Endothelial cell of umbilical vein (primary cell): ENCODE data around the gene SP2. TPM values are rescaled to one million over a fixed set of nuclear protein-coding genes. Genes with fewer than 3 reads are reported as not detected.

Source experiments
- BruUV-seq: library from RNA; stranded (reverse); fragments of 400-500 nt; replicated peaks from 2 replicates; lab custom pipeline; 2021; lab: Mats Ljungman, UMichigan
- CTCF ChIA-PET: fragments of 300-600, 350-600 bp; sonication (Branson Sonifier 250); formaldehyde crosslinking; loops from one replicate; lab custom pipeline; 2021; ENCODE audit warnings: antibody characterized with exemption, inconsistent platforms; lab: Charles Lee
- POLR2A ChIA-PET: fragments of 300-600, 350-600 bp; sonication (Branson Sonifier 250); formaldehyde crosslinking; loops from one replicate; lab custom pipeline; 2021; ENCODE audit warnings: antibody characterized with exemption, inconsistent platforms; lab: Charles Lee
- DNase-seq: peaks from one replicate; pipeline ENCODE4 v3.0.0-alpha.2; 2011; ENCODE audit warnings: low read depth, low spot score
- FAIRE-seq: peaks from 2 replicates; lab custom pipeline; 2011; peaks lifted over from hg19 to GRCh38; lab: Jason Lieb, UNC
- H2AFZ ChIP-seq: 2 replicates; pipeline ENCODE4 v1.6.0; 2012; ENCODE audit warnings: low read depth, low read length, control low read depth, inconsistent platforms
- H3K27ac ChIP-seq: 2 replicates; pipeline ENCODE4 v1.5.1; 2011; ENCODE audit warnings: low read depth, mild to moderate bottlenecking, control low read depth, low read length, moderate library complexity; ENCODE audit not compliant: insufficient read depth
- H3K27me3 ChIP-seq, 2 experiments: 2 replicates each; pipeline versions ENCODE4 v1.6.0 to v1.6.1; 2011; ENCODE audit warnings: low read length in 2 of 2, mixed read lengths in 1 of 2; ENCODE audit not compliant: control insufficient read depth in 2 of 2, insufficient read depth in 2 of 2
- H3K36me3 ChIP-seq, 2 experiments: 2 replicates in 1 of 2; 3 replicates in 1 of 2; pipeline ENCODE4 v1.5.1; 2011; ENCODE audit warnings: low read length in 2 of 2, mild to moderate bottlenecking in 1 of 2, moderate library complexity in 1 of 2; ENCODE audit not compliant: control insufficient read depth in 2 of 2, insufficient read depth in 2 of 2; ENCODE audit errors: extremely low read depth in 1 of 2
- H3K4me1 ChIP-seq: 3 replicates; pipeline ENCODE4 v1.5.1; 2011; ENCODE audit warnings: mild to moderate bottlenecking, low read length; ENCODE audit not compliant: control insufficient read depth, insufficient read depth; ENCODE audit errors: extremely low read depth
- H3K4me2 ChIP-seq: 2 replicates; pipeline ENCODE4 v1.6.1; 2011; ENCODE audit warnings: low read length, control low read depth, mixed read lengths; ENCODE audit not compliant: insufficient read depth
- H3K4me3 ChIP-seq, 3 experiments: fragments of 200-600 bp in 1 of 3; sonication (generic), shearing (Covaris generic) in 1 of 3; replicated peaks in 1 of 3; 2 replicates each; pipeline ENCODE4 v1.5.1; 2011 to 2016; ENCODE audit warnings: control low read depth in 3 of 3, low read length in 3 of 3, mild to moderate bottlenecking in 2 of 3, inconsistent platforms in 1 of 3, low read depth in 1 of 3, moderate library complexity in 1 of 3; ENCODE audit not compliant: insufficient read depth in 1 of 3
- H3K79me2 ChIP-seq: 2 replicates; pipeline ENCODE4 v1.6.0; 2012; ENCODE audit warnings: low read length, inconsistent platforms; ENCODE audit not compliant: control insufficient read depth, insufficient read depth
- H3K9ac ChIP-seq: replicated peaks from 2 replicates; pipeline ENCODE3; 2011; ENCODE audit warnings: low read length, control low read depth; ENCODE audit not compliant: insufficient read depth; ENCODE audit errors: extremely low read depth
- H3K9me1 ChIP-seq: replicated peaks from 3 replicates; pipeline ENCODE4 v1.6.0; 2011; ENCODE audit warnings: mild to moderate bottlenecking, low read length; ENCODE audit not compliant: control insufficient read depth, insufficient read depth; ENCODE audit errors: extremely low read depth
- H3K9me3 ChIP-seq: replicated peaks from 2 replicates; pipeline ENCODE4 v1.5.1; 2012; ENCODE audit warnings: low read length, inconsistent platforms; ENCODE audit not compliant: control insufficient read depth, insufficient read depth
- H4K20me1 ChIP-seq: replicated peaks from 2 replicates; pipeline ENCODE3; 2011; ENCODE audit warnings: mild to moderate bottlenecking, low read length; ENCODE audit not compliant: control insufficient read depth, insufficient read depth; ENCODE audit errors: extremely low read depth
- EZH2 ChIP-seq: IDR thresholded peaks from 2 replicates; pipeline ENCODE4 v1.6.1; 2012; ENCODE audit warnings: borderline replicate concordance, low read depth, mild to moderate bottlenecking, moderate library complexity, low read length, inconsistent platforms; ENCODE audit not compliant: severe bottlenecking
- FOS ChIP-seq: IDR thresholded peaks from 2 replicates; pipeline ENCODE4 v1.6.1; 2011; ENCODE audit warnings: mild to moderate bottlenecking, low read length, moderate library complexity, borderline replicate concordance; ENCODE audit not compliant: insufficient read depth
- GATA2 ChIP-seq: IDR thresholded peaks from 2 replicates; pipeline ENCODE4 v1.7.0; 2011; ENCODE audit warnings: low read depth, mild to moderate bottlenecking, moderate library complexity, mixed read lengths, low read length; ENCODE audit not compliant: insufficient read length, insufficient read depth
- JUN ChIP-seq: IDR thresholded peaks from 2 replicates; pipeline ENCODE4 v1.6.1; 2011; ENCODE audit warnings: borderline replicate concordance, low read depth; ENCODE audit not compliant: insufficient read length, insufficient read depth
- MYC ChIP-seq: IDR thresholded peaks from one replicate; pipeline ENCODE4 v1.6.1; 2011; ENCODE audit warnings: mild to moderate bottlenecking, low read depth, low read length
- POLR2A ChIP-seq: IDR thresholded peaks from 2 replicates; pipeline ENCODE4 v1.6.1; 2012; ENCODE audit warnings: low read depth, mild to moderate bottlenecking, control low read depth, low read length
- POLR2AphosphoS5 ChIP-seq: IDR thresholded peaks from 2 replicates; pipeline ENCODE4 v1.6.1; 2012; ENCODE audit warnings: low read depth, mild to moderate bottlenecking, control low read depth, low read length, moderate library complexity; ENCODE audit not compliant: insufficient read depth
- dilution Hi-C: fragments of 300-500 bp; cut with MboI; formaldehyde crosslinking; loops from one replicate; pipeline ENCODE4 v1.15.0; 2019; ENCODE audit warnings: low sequenced_read_pairs; ENCODE audit not compliant: extremely low pct_ligation_motif_present
- intact Hi-C: fragments of 100-400 bp; cut with micrococcal nuclease; formaldehyde crosslinking; loops from one replicate; pipeline ENCODE4 v1.10.0; 2022
- polyA plus RNA-seq, 4 experiments: library from polyadenylated mRNA; depleted of rRNA in 3 of 4; stranded (reverse) in 3 of 4; unstranded in 1 of 4; fragments of >200 nt; gene quantifications; 2 replicates each; pipeline versions ENCODE4 v1.2.1 to v1.2.3, GENCODE V29; 2011 to 2012; ENCODE audit warnings: missing spikeins in 1 of 4
- total RNA-seq: library from RNA; stranded (reverse); gene quantifications from 2 replicates; pipeline ENCODE4 v1.2.3, GENCODE V29; 2021
- TF ChIP-seq, protein P1 (sequence below): IDR thresholded peaks from 2 replicates; pipeline ENCODE4 v1.6.1; 2011; ENCODE audit not compliant: insufficient read depth, insufficient read length
- TF ChIP-seq, protein P2 (sequence below), 2 donors: IDR thresholded peaks; 1 replicate in 1 of 2; 2 replicates in 1 of 2; pipeline ENCODE4 v1.5.1; 2011; ENCODE audit warnings: low read length in 2 of 2, mild to moderate bottlenecking in 2 of 2, moderate library complexity in 2 of 2, control low read depth in 1 of 2, inconsistent platforms in 1 of 2, low read depth in 1 of 2; ENCODE audit not compliant: insufficient read depth in 1 of 2; ENCODE audit errors: extremely low read depth in 1 of 2

Gene SP2
- total and polyA plus RNA-seq, 2 donors (not counting 3 experiments of a cell fraction or from before 2014, with no cell fraction given) = 11.2 to 18.6 TPM

DNA sequence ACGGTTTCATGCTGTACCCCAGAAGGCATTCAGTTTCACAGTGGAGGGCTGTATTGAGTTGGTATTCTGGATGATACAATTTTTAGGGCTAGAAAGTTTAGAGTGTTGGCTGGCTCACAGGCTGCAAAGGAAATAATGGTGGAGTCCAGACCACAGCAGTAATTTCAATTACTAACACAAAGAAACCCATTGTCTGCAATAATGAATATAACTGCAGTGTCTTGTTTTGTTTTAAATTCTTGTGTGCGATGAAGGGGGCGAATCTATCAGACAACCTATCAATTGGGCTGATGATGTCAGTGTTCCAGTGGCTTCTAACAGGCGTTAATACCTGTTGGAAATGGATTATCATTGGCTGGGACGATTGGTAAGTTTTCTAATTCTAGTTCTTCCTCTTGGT is 1.5 kb downstream of the SP2 start:
- Histone ChIP-seq H2AFZ (no peak overlapping the region), H3K4me2 (peak overlapping the region; percentile 81), H3K27ac (no peak overlapping the region), H3K4me3 (peak overlapping the region in 1 of 3 experiments; percentile 74), H4K20me1 (no peaks in the 10 kb centered on the region), H3K36me3 (no peaks in the 10 kb centered on the region), H3K9me1 (no peaks in the 10 kb centered on the region), H3K9ac (no peak overlapping the region), H3K4me1 (peaks cover 15% of the 10 kb centered on the region), H3K9me3 (no peaks in the 10 kb centered on the region), H3K79me2 (peaks cover 7% of the 10 kb centered on the region), H3K27me3 (no peaks in the 10 kb centered on the region)
- TF ChIP-seq, protein P1, sequence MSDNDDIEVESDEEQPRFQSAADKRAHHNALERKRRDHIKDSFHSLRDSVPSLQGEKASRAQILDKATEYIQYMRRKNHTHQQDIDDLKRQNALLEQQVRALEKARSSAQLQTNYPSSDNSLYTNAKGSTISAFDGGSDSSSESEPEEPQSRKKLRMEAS = no peak
- no peak for TF ChIP-seq POLR2AphosphoS5
- CTCF ChIA-PET = interaction anchor here (1.1 kb wide), 1 partner anchor 49 kb away, joined by 5 read pairs; no protein-coding TSS in a partner anchor
- peak; percentile 26 for FAIRE-seq
- POLR2A ChIA-PET = no interaction called here
- BruUV-seq = no TSS peak
- no peak for DNase-seq
- intact Hi-C loops (no loop called here), dilution Hi-C loops (no loop called here)

DNA sequence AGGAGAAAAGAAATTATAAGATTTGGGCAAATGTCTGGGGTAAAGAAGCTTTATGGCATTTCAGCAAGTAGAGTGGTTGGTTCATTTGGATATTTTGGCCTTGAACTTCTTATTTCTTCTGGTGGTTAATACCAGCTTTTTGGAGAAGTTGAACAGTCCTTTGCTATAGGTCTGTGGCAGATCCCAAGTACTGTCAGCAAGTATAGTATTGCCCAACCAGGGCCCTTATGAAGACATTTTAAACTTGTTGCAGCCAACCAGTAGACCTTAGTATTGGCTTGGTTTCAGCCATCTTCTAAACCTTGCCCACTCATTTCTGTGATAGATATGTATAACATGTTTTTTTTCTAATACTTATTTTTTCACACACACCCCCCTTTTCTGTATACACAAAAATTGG is 2.2 kb downstream of the SP2 start:
- TF ChIP-seq, protein P1 = no peak
- TF ChIP-seq MYC = no peak
- no peak for TF ChIP-seq FOS
- TF ChIP-seq, protein P2, sequence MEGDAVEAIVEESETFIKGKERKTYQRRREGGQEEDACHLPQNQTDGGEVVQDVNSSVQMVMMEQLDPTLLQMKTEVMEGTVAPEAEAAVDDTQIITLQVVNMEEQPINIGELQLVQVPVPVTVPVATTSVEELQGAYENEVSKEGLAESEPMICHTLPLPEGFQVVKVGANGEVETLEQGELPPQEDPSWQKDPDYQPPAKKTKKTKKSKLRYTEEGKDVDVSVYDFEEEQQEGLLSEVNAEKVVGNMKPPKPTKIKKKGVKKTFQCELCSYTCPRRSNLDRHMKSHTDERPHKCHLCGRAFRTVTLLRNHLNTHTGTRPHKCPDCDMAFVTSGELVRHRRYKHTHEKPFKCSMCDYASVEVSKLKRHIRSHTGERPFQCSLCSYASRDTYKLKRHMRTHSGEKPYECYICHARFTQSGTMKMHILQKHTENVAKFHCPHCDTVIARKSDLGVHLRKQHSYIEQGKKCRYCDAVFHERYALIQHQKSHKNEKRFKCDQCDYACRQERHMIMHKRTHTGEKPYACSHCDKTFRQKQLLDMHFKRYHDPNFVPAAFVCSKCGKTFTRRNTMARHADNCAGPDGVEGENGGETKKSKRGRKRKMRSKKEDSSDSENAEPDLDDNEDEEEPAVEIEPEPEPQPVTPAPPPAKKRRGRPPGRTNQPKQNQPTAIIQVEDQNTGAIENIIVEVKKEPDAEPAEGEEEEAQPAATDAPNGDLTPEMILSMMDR (IDR thresholded peaks at IDR 0.05; ENCODE audit: extremely low read depth in 1 of 2, insufficient read depth in 1 of 2, low read depth in 1 of 2, low read length in 2 of 2) = no peak
- TF ChIP-seq POLR2A = no peak
- no peak for TF ChIP-seq EZH2
- no peak for TF ChIP-seq GATA2
- TF ChIP-seq JUN = no peak
- TF ChIP-seq POLR2AphosphoS5 = no peak
- no peak overlapping the region for H2AFZ ChIP-seq
- BruUV-seq = no TSS peak
- peak; percentile 63 for FAIRE-seq
- dilution Hi-C loops = no loop called here
- no peak overlapping the region for H3K27ac ChIP-seq
- H3K4me2 ChIP-seq = no peak overlapping the region
- no peaks in the 10 kb centered on the region for H3K27me3 ChIP-seq
- intact Hi-C loops = no loop called here
- no peaks in the 10 kb centered on the region for H3K9me1 ChIP-seq
- no peak overlapping the region for H3K9ac ChIP-seq
- H3K79me2 ChIP-seq = peaks cover 7% of the 10 kb centered on the region
- H3K9me3 ChIP-seq = no peaks in the 10 kb centered on the region
- no peaks in the 10 kb centered on the region for H3K36me3 ChIP-seq
- H3K4me3 ChIP-seq = no peak overlapping the region
- ChIA-PET POLR2A (no interaction called here), CTCF (no interaction called here)
- H3K4me1 ChIP-seq = peaks cover 15% of the 10 kb centered on the region
- no peak for DNase-seq
- H4K20me1 ChIP-seq = no peaks in the 10 kb centered on the region
